OCI-LY1 (cell line): ENCODE data around the gene TMEM200C.

Experiments
- EZH2 ChIP-seq: fragments of 200-600 bp; sonication (generic), shearing (Covaris generic); IDR thresholded peaks from 2 replicates; pipeline ENCODE4 v1.8.0; 2017; ENCODE audit warnings: borderline replicate concordance, mixed run types, mild to moderate bottlenecking, antibody characterized with exemption, low read length, moderate library complexity, mixed read lengths
- TF ChIP-seq, protein P1 (sequence below): fragments of 200-600 bp; sonication (generic), shearing (Covaris generic); IDR thresholded peaks from 2 replicates; pipeline ENCODE4 v1.5.1; 2017; ENCODE audit warnings: mild to moderate bottlenecking, antibody characterized with exemption, low read length, moderate library complexity, mixed read lengths

DNA sequence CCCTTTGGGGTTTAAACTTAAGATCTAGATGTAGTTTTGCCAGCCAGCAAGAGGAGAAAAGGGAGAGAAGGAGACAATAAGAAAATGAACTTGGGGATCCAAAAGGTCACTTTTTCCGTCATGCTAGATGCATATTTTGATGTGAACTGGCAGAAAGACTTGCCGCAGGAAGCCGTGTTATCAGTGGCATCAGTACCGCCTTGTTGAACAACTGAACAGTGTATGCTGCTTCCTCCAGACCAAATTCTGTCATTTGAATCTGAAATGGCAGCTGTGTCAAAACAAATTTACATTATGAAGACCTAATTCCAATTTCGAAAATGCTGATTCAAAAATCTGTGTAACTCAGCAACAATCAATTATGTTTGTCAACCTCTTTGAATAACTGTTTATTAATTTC is 42.1 kb downstream of the TMEM200C start:
- TF ChIP-seq, protein P1, sequence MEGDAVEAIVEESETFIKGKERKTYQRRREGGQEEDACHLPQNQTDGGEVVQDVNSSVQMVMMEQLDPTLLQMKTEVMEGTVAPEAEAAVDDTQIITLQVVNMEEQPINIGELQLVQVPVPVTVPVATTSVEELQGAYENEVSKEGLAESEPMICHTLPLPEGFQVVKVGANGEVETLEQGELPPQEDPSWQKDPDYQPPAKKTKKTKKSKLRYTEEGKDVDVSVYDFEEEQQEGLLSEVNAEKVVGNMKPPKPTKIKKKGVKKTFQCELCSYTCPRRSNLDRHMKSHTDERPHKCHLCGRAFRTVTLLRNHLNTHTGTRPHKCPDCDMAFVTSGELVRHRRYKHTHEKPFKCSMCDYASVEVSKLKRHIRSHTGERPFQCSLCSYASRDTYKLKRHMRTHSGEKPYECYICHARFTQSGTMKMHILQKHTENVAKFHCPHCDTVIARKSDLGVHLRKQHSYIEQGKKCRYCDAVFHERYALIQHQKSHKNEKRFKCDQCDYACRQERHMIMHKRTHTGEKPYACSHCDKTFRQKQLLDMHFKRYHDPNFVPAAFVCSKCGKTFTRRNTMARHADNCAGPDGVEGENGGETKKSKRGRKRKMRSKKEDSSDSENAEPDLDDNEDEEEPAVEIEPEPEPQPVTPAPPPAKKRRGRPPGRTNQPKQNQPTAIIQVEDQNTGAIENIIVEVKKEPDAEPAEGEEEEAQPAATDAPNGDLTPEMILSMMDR: no peak
- no peak for TF ChIP-seq EZH2
